ENCODE data around the gene PHF21B. TPM values are rescaled to one million over a fixed set of nuclear protein-coding genes. Genes with fewer than 3 reads are reported as not detected.
"Not testable (repeated sequence)": the region's sequence is repeated elsewhere in the genome, so short reads cannot be mapped to it uniquely, and the experiment has no call there.

The PHF21B gene
- total and polyA plus RNA-seq, 8 donors: 0.24 to 1.4 (median 1.1) TPM; not detected in 1

- Histone ChIP-seq H3K27me3 (peaks cover 0 to 49% of the 10 kb centered on the region in 2 donors), H3K36me3 (no peaks in the 10 kb centered on the region), H3K9me3 (no peaks in the 10 kb centered on the region), H3K4me1 (no peaks in the 10 kb centered on the region), H3K4me3 (no peak overlapping the region), H3K27ac (no peak overlapping the region)
- intact Hi-C loops (cut with DNase I): no loop called here
- DNase-seq: no peak
- no peak for TF ChIP-seq CTCF (IDR thresholded peaks at IDR 0.05)
- no peak for ATAC-seq
Observed at GRCh38 chr22:44965171-44965570, 44.6 kb downstream of the PHF21B start.

- intact Hi-C loops (cut with DNase I): no loop called here
- DNase-seq: no peak
- no peak for TF ChIP-seq CTCF (IDR thresholded peaks at IDR 0.05)
Observed at GRCh38 chr22:44964722-44965078, 45.1 kb downstream of the PHF21B start.

GRCh38 chr22:44963832-44964721 lies 45.7 kb downstream of the PHF21B start:
- TF ChIP-seq CTCF (IDR thresholded peaks at IDR 0.05): no peak
- H3K4me1 ChIP-seq: no peaks in the 10 kb centered on the region
- no peak overlapping the region for H3K4me3 ChIP-seq
- no peak for ATAC-seq
- intact Hi-C loops (cut with DNase I): no loop called here
- DNase-seq: no peak
- H3K9me3 ChIP-seq: no peaks in the 10 kb centered on the region
- H3K27me3 ChIP-seq: peaks cover 0 to 40% of the 10 kb centered on the region in 2 donors
- H3K36me3 ChIP-seq: no peaks in the 10 kb centered on the region
- no peak overlapping the region for H3K27ac ChIP-seq

More at GRCh38 chr22:44964722-44965078, 45.1 kb downstream of the PHF21B start:
- Histone ChIP-seq H3K4me3 (no peak overlapping the region), H3K27me3 (peaks cover 0 to 45% of the 10 kb centered on the region in 2 donors), H3K36me3 (no peaks in the 10 kb centered on the region), H3K4me1 (no peaks in the 10 kb centered on the region), H3K9me3 (no peaks in the 10 kb centered on the region), H3K27ac (no peak overlapping the region)
- ATAC-seq: no peak

GRCh38 chr22:44962741-44963454 lies 46.9 kb downstream of the PHF21B start:
- H3K27ac ChIP-seq: no peak overlapping the region
- H3K4me3 ChIP-seq: no peak overlapping the region
- no peaks in the 10 kb centered on the region for H3K36me3 ChIP-seq
- no peaks in the 10 kb centered on the region for H3K4me1 ChIP-seq
- peaks cover 0 to 33% of the 10 kb centered on the region in 2 donors for H3K27me3 ChIP-seq
- intact Hi-C loops (cut with DNase I): no loop called here
- H3K9me3 ChIP-seq: no peaks in the 10 kb centered on the region
- no peak for TF ChIP-seq CTCF (IDR thresholded peaks at IDR 0.05)
- ATAC-seq (no peak), DNase-seq (no peak)

GRCh38 chr22:44961682-44962081 lies 48.1 kb downstream of the PHF21B start:
- intact Hi-C loops (cut with DNase I): not testable (repeated sequence)
- H3K27me3 ChIP-seq: peaks cover 0 to 35% of the 10 kb centered on the region in 2 donors

More at GRCh38 chr22:44961682-44962081, 48.1 kb downstream of the PHF21B start:
- H3K4me3 ChIP-seq, H3K27ac ChIP-seq, H3K9me3 ChIP-seq, ATAC-seq, H3K4me1 ChIP-seq, H3K36me3 ChIP-seq, DNase-seq: not testable (repeated sequence)
